PC-3 (cell line): ENCODE measurements around the gene SPTA1.
A peak's percentile ranks its signal among the peaks of the same experiment; 100 is the strongest.

Source experiments
- EZH2 ChIP-seq: fragments of 300-600 bp; sonication (generic); IDR thresholded peaks from one replicate; pipeline ENCODE4 v1.6.1; 2017; ENCODE audit warnings: antibody characterized with exemption, mild to moderate bottlenecking, low read length; ENCODE audit not compliant: unreplicated experiment
- EZH2phosphoT487 ChIP-seq: fragments of 300-600 bp; sonication (generic); IDR thresholded peaks from 2 replicates; pipeline ENCODE4 v1.6.1; 2018; ENCODE audit warnings: mild to moderate bottlenecking, antibody characterized with exemption, low read length, borderline replicate concordance
- TF ChIP-seq, protein P1 (sequence below): fragments of 300-600 bp; sonication (generic); conservative IDR thresholded peaks from 2 replicates; pipeline ENCODE4 v1.5.1; 2017; ENCODE audit warnings: antibody characterized with exemption, low read depth, mild to moderate bottlenecking, low read length

GRCh38 chr1:158649052-158649451 lies 37.5 kb downstream of the SPTA1 start:
- TF ChIP-seq, protein P1, sequence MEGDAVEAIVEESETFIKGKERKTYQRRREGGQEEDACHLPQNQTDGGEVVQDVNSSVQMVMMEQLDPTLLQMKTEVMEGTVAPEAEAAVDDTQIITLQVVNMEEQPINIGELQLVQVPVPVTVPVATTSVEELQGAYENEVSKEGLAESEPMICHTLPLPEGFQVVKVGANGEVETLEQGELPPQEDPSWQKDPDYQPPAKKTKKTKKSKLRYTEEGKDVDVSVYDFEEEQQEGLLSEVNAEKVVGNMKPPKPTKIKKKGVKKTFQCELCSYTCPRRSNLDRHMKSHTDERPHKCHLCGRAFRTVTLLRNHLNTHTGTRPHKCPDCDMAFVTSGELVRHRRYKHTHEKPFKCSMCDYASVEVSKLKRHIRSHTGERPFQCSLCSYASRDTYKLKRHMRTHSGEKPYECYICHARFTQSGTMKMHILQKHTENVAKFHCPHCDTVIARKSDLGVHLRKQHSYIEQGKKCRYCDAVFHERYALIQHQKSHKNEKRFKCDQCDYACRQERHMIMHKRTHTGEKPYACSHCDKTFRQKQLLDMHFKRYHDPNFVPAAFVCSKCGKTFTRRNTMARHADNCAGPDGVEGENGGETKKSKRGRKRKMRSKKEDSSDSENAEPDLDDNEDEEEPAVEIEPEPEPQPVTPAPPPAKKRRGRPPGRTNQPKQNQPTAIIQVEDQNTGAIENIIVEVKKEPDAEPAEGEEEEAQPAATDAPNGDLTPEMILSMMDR: 0 out of 2 replicates have a peak, but pooled peaks have one; percentile 17
- no peak for TF ChIP-seq EZH2
- TF ChIP-seq EZH2phosphoT487: no peak
